ENCODE results near the gene ZNF117. TPM values are rescaled to one million over a fixed set of nuclear protein-coding genes. Genes with fewer than 3 reads are reported as not detected.
A peak's percentile ranks its signal among the peaks of the same experiment; 100 is the strongest.

ZNF117 gene
- total and polyA plus RNA-seq, 9 of the 15 experiments (the other 6 are each of a cell fraction or from before 2014, with no cell fraction given) = 2.5 to 18.9 (median 14.1) TPM

DNA sequence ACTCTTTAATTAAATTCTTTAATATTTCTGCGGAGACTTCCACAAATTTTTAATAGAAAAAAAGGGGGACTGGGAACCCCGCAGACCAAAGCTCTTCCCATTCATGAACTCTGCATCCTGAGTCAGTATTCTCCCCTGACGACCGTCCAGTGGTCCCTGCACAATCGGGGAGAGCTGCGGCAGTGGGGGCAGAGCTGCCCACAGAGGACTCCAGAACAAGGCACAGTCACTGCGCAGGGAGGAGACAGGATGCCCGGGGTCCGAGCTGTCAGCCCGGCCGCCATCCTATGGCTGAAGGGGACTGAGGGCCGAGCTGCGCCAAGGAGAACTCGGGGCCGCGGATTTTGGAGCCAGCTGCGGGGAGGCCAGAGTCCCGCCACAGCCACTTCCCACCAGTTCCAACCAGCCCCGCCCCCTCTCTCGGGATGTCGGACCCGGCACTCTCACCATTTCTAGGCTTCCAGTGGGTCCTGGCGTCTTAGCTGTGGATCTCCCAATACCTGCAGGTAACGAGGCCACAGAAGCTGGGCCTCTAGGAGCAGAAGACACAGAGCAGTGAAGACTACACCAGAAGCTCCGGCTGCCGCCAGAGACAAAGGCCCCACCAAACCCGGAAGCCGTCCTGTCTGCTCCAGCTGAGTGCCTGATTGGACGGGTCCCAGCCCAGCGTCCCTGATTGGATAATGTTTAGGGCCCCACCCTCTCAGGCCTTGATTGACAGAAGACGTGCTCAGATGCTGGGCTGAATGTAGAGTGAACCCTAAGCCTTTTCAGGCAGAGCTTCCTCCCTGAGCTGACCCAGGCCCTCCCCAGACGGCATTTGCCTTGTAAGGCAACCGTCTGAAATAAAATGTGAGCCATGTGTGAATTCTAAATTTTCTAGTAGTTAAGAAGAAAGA lies 15.5 kb upstream of the ZNF117 start, which contains the start of gene ERV3-1 (continued):
- TF ChIP-seq, protein P1, sequence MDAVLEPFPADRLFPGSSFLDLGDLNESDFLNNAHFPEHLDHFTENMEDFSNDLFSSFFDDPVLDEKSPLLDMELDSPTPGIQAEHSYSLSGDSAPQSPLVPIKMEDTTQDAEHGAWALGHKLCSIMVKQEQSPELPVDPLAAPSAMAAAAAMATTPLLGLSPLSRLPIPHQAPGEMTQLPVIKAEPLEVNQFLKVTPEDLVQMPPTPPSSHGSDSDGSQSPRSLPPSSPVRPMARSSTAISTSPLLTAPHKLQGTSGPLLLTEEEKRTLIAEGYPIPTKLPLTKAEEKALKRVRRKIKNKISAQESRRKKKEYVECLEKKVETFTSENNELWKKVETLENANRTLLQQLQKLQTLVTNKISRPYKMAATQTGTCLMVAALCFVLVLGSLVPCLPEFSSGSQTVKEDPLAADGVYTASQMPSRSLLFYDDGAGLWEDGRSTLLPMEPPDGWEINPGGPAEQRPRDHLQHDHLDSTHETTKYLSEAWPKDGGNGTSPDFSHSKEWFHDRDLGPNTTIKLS (IDR thresholded peaks at IDR 0.05; ENCODE audit: borderline replicate concordance, low read depth) = peak; percentile 47; the same call in 1 of the 2 replicates
- TF ChIP-seq ZNF3 (CRISPR knock-in tag; IDR thresholded peaks at IDR 0.05) = no peak
- no peak for TF ChIP-seq CHD4 (IDR thresholded peaks at IDR 0.05; ENCODE audit: insufficient read depth, insufficient replicate concordance, low read depth, low read length, poor library complexity, severe bottlenecking)
- TF ChIP-seq, protein P2, sequence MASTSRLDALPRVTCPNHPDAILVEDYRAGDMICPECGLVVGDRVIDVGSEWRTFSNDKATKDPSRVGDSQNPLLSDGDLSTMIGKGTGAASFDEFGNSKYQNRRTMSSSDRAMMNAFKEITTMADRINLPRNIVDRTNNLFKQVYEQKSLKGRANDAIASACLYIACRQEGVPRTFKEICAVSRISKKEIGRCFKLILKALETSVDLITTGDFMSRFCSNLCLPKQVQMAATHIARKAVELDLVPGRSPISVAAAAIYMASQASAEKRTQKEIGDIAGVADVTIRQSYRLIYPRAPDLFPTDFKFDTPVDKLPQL (IDR thresholded peaks at IDR 0.05; ENCODE audit: extremely low read depth, insufficient read length) = peak; percentile 7
- TF ChIP-seq ESRRA (IDR thresholded peaks at IDR 0.05; ENCODE audit: borderline replicate concordance, low read depth) = 0 out of 2 replicates have a peak, but pooled peaks have one; percentile 10
- TF ChIP-seq CTBP1 (IDR thresholded peaks at IDR 0.05; ENCODE audit: borderline replicate concordance) = peak; percentile 14; the same call in 1 of the 2 replicates
- peak; percentile 85 for TF ChIP-seq RBM25 (IDR thresholded peaks at IDR 0.05; ENCODE audit: low read depth, low read length, severe bottlenecking)
- TF ChIP-seq ZNF507 (tag; conservative IDR thresholded peaks at IDR 0.05) = no peak
- TF ChIP-seq, protein P3, sequence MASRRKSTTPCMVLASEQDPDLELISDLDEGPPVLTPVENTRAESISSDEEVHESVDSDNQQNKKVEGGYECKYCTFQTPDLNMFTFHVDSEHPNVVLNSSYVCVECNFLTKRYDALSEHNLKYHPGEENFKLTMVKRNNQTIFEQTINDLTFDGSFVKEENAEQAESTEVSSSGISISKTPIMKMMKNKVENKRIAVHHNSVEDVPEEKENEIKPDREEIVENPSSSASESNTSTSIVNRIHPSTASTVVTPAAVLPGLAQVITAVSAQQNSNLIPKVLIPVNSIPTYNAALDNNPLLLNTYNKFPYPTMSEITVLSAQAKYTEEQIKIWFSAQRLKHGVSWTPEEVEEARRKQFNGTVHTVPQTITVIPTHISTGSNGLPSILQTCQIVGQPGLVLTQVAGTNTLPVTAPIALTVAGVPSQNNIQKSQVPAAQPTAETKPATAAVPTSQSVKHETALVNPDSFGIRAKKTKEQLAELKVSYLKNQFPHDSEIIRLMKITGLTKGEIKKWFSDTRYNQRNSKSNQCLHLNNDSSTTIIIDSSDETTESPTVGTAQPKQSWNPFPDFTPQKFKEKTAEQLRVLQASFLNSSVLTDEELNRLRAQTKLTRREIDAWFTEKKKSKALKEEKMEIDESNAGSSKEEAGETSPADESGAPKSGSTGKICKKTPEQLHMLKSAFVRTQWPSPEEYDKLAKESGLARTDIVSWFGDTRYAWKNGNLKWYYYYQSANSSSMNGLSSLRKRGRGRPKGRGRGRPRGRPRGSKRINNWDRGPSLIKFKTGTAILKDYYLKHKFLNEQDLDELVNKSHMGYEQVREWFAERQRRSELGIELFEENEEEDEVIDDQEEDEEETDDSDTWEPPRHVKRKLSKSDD (conservative IDR thresholded peaks at IDR 0.05; ENCODE audit: low read length) = no peak
- no peak for TF ChIP-seq ILK (tag; IDR thresholded peaks at IDR 0.05; ENCODE audit: borderline replicate concordance, low read depth)
- peak; percentile 65; the same call in 1 of the 2 replicates for TF ChIP-seq GABPB1 (CRISPR knock-in tag; IDR thresholded peaks at IDR 0.05)
- TF ChIP-seq, protein P4, sequence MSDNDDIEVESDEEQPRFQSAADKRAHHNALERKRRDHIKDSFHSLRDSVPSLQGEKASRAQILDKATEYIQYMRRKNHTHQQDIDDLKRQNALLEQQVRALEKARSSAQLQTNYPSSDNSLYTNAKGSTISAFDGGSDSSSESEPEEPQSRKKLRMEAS (CRISPR knock-in tag; IDR thresholded peaks at IDR 0.05) = no peak
- TF ChIP-seq, protein P5, sequence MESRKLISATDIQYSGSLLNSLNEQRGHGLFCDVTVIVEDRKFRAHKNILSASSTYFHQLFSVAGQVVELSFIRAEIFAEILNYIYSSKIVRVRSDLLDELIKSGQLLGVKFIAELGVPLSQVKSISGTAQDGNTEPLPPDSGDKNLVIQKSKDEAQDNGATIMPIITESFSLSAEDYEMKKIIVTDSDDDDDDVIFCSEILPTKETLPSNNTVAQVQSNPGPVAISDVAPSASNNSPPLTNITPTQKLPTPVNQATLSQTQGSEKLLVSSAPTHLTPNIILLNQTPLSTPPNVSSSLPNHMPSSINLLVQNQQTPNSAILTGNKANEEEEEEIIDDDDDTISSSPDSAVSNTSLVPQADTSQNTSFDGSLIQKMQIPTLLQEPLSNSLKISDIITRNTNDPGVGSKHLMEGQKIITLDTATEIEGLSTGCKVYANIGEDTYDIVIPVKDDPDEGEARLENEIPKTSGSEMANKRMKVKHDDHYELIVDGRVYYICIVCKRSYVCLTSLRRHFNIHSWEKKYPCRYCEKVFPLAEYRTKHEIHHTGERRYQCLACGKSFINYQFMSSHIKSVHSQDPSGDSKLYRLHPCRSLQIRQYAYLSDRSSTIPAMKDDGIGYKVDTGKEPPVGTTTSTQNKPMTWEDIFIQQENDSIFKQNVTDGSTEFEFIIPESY (CRISPR knock-in tag; IDR thresholded peaks at IDR 0.05) = peak; percentile 22; the same call in 1 of the 2 replicates
- TF ChIP-seq CBX2 (IDR thresholded peaks at IDR 0.05; ENCODE audit: insufficient read depth, low read length, poor library complexity, severe bottlenecking) = no peak
- TF ChIP-seq ZNF12 (CRISPR knock-in tag; IDR thresholded peaks at IDR 0.05) = peak; percentile 33; the same call in 1 of the 2 replicates
- TF ChIP-seq ETS2 (tag; IDR thresholded peaks at IDR 0.05; ENCODE audit: borderline replicate concordance, poor library complexity, severe bottlenecking) = no peak
- no peak for TF ChIP-seq FOXP1 (CRISPR knock-in tag; IDR thresholded peaks at IDR 0.05)
- TF ChIP-seq POLR2H (tag; IDR thresholded peaks at IDR 0.05; ENCODE audit: low read depth) = peak; percentile 96

All from K562 (cell line).